ENCODE data around the gene THEMIS.
"Not testable (repeated sequence)": the region's sequence is repeated elsewhere in the genome, so short reads cannot be mapped to it uniquely, and the experiment has no call there.

Gene THEMIS

DNA sequence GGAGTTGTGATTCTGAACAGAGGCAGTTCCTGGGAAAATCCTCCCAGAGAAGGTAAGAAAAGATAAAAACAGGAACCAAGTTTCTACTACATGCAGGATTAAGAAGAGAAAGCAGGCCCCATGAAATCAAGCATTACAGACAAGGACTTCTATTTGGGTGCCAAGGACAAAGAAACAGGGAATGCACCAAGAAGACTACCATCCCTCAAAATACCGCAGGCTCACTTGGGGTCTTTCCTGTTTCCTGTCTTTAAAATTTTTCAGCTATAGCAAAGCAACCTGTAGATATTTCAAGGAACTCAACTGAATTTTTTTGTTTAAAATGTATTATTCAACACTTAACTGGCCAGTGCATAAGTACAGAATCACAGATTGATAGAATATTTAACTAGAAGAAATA, 107.5 kb downstream of the THEMIS start:
- DNase-seq: no peak

GRCh38 chr6:127792616-127793015, 108.2 kb downstream of the THEMIS start:
- no peak for DNase-seq

GRCh38 chr6:127791779-127792528, 108.9 kb downstream of the THEMIS start:
- DNase-seq: no peak

DNA sequence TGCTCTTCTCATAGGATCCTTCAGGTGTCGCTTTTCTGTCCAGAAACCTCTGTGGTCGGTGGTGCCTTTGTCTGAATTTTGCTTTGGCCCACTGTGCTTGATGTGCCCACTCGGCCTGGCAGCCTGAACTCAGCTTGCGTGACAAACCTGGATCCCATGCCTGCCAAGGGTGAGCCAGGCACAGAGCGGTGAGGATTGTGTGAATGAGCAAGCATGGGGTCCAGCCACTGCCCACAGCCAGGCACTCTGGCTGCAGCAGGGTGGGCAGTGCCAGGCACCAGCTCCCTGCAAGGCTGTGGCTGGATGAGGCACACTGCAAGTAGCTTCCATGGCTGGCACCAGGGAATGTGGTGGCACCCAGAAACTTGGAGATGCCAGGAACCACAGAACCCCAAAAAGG, 110.3 kb downstream of the THEMIS start:
- no peak for DNase-seq

GRCh38 chr6:127786109-127786508, 114.7 kb downstream of the THEMIS start:
- no peak for DNase-seq

DNA sequence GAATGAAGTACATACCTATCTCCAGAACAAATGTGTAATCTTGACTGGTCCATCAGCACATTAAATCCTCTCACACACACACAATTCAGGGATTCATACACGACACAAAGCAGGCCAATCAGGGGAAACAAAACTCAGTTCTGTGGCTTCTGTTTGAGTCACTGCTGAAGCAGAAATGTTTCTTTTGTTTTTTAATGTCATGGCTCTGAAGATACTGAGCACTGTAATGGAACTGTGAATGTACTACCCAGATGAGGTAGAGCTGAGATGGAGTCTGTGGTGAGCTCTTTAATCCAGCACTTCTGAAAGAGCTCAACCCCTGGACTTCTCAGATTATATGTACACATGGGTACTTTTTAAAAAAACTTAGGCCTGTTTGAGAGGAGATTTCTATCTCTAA, 116.4 kb downstream of the THEMIS start:
- DNase-seq: no peak

DNA sequence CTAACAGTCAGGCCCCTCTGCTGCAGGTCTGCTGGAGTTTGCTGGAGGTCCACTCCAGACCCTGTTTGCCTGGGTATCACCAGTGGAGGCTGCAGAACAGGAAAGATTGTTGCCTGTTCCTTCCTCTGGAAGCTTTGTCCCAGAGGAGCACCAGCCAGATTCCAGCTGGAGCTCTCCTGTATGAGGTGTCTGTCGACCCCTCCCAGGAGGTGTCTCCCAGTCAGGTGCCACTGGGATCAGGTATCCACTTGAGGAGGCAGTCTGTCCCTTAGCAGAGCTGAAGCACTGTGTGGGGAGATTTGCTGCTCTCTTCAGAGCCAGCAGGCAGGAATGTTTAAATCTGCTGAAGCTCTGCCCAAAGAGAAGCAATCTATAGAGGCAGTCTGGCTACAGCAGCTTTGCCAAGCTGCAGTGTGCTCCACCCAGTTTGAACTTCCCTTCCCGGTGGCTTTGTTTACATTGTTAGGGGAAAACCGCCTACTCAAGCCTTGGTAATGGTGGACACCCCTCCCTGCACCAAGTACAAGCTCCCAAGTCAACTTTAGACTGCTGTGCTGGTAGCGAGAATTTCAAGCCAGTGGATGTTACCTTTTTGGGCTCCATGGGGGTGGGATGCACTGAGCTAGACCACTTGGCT, 119.1 kb downstream of the THEMIS start:
- not testable (repeated sequence) for DNase-seq

GRCh38 chr6:127776320-127776719, 124.5 kb downstream of the THEMIS start:
- no peak for DNase-seq

DNA sequence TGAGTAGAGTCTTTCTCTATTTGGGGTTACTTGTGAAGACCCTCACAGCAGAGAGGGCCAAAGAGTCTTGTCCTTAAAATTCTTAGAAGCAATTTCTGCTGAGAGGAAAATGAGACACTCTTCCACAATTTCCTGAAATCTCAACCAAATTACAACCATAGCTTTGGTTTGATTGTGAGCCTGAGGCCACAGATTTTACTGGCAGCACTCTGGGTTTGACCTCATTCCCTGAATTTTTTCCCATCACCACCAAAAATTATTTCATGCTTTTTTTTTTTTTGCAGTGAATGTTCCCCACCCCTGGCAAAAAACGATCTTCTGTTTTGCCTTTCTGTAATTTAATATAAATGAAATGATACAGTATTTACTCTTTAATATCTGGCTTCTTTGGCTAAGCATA, 125.5 kb downstream of the THEMIS start:
- no peak for DNase-seq

DNA sequence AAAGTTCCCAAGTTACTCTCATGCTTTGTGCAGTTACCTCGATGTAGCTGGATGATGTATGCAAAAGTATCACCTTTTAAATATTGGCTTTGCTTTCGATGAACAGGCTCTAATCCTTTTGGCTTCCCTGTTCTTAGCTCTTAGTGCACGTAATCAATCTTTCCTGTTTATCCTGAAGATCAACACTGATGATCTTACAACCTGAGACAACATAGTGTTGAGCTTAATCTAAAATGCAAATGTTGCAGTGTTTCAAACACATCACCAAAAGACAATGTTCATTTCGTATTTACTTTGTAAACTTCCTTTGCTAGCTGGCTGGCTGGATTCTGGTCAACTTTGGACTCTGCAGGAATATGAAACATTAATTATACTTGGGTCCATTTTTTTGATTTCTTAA, 132.1 kb downstream of the THEMIS start:
- DNase-seq: no peak

DNA sequence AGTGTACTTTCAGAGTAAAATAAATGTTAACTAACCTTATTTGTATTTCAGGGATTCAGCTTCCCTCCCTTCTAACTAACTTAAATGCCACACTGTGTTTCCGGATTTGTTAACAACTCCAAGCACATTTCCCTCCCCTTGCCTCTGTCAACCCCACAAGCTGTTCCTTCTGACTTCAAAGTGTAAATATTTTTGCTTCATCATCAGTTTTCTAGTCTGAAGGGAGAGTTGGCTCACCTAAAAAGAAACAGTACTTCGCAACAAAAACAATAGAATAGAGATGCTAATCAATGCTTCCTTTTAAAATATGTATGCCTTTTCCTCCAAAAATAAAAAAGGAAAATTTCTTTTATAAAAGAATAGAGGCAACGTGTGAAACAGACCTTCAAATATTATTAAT, 132.6 kb downstream of the THEMIS start:
- DNase-seq: no peak

- no peak for DNase-seq
These were observed 134.9 kb downstream of the THEMIS start for GRCh38 chr6:127765949-127766348.

DNA sequence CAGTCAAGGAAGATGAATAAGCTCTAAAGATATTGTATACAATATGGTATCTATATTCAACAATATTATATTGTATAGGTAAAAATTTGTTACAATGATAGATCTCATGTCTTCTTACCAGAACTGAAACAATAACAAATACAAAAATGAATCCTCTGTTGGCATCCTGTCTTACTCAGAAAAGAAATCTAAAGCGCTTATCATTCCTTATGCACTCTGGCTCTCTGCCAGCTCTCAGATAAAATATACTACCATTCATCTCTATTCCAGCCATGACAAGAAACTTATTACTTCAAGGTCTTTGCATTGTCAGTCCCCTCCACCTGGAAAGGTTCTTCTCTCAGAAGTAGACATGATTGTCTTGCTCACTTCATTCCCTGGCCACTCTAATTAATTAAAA, 138.6 kb downstream of the THEMIS start:
- no peak for DNase-seq

GRCh38 chr6:127761084-127761483, 139.8 kb downstream of the THEMIS start:
- DNase-seq: no peak

- DNase-seq: no peak
These were observed 151.8 kb downstream of the THEMIS start for GRCh38 chr6:127749095-127749494.

DNA sequence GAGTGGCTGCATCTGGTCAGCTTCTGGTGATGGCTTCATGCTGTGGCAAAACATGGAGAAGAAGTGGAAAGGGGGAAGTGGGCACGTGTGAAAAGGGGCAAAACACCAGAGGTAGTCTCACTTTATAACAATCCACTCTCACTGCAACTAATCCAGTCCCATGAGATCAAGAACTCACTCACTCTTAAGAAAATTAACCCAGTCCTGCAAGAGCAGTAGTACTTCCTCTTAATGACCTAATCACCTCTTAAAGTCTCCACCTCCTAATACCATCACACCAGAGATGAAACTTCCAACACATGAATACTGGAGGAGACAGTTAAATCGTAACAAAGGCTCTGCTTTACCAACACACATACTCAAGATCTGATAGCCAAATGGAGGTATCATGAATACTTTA, 152.6 kb downstream of the THEMIS start:
- no peak for DNase-seq

GRCh38 chr6:127738423-127738822, 162.4 kb downstream of the THEMIS start:
- no peak for DNase-seq

GRCh38 chr6:127737768-127738167, 163.1 kb downstream of the THEMIS start:
- DNase-seq: no peak

GRCh38 chr6:127737009-127737486, 163.8 kb downstream of the THEMIS start:
- DNase-seq: peak; percentile 14

DNA sequence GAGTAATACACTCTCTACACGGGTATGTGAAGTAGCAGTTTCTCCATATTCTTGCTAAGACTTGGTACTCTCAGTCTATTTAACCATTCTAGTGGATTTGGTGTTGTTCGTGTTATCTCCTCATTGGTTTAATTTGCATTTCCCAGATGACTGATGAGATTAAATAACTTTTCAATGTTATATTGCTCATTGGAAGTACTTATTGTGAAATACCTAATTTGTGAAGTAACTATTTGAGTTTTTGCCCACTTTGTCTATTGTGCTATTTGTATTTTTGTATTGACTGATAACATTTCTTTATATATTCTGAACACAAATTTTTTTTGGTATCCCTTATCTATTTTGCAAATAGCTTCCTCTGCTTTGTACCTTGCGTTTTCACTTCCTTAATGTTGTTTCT, 167.9 kb downstream of the THEMIS start:
- no peak for DNase-seq

- no peak for DNase-seq
These were observed 173.5 kb downstream of the THEMIS start for GRCh38 chr6:127727260-127727953.

DNA sequence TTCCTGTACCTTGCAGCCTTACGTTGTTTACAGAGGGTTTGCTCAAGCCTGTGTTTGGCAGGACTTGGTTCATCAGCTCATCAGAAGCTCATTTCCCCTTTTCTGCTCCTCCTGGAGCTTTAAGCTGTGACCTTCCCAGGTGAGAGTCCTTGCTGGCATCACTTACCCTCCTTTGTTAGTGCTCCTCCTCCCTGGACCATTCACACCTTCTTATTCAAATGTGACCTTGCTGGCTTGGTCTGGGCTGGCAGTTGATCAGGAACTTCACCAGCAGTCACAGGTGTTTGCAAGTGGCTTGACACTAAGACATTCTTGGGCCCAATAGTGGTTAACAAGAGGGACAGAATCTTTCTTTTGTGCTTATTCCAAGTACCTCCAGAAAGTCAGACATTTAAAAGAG, 175.0 kb downstream of the THEMIS start:
- no peak for DNase-seq

DNA sequence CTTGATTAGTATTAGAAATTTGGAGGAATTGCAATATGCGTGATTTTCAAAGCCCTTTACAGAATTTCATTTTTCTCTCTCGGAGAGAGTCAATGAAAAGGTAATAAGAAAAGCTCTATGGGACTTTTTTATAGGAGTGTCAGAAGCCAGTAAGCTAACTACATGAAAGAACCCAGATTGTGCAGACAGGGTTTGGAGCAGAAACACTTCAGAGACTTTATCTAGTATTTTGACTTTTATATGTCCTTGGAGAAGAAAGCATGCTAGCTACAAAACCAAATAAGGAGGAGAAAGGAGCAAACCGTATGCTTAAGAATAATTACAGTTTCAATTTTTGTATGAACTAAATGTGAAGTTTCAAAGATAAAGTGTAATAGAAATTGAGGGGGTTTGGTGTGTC, 182.2 kb downstream of the THEMIS start:
- no peak for DNase-seq

- no peak for DNase-seq
These were observed 183.5 kb downstream of the THEMIS start for GRCh38 chr6:127717384-127717783.
